Tibial nerve (tissue), 3 donors: ENCODE results near the gene TBC1D1.

ENCODE experiments used
- CTCF ChIP-seq, 5 experiments: fragments of 200-600 bp in 3 of 5; fragments of 450-650 bp in 2 of 5; sonication (generic) in 3 of 5; IDR thresholded peaks; one replicate each; pipeline ENCODE4 v1.5.1; 2016 to 2019; ENCODE audit warnings: antibody characterized with exemption in 5 of 5, mild to moderate bottlenecking in 3 of 5, moderate library complexity in 2 of 5
- POLR2A ChIP-seq, 2 donors: fragments of 450-650 bp; IDR thresholded peaks; one replicate each; pipeline ENCODE4 v1.6.1; 2017; ENCODE audit warnings: antibody characterized with exemption in 2 of 2, mild to moderate bottlenecking in 2 of 2, moderate library complexity in 2 of 2

GRCh38 chr4:38132843-38133662 is 242.2 kb downstream of the TBC1D1 start:
- TF ChIP-seq CTCF (IDR thresholded peaks at IDR 0.05) (no peak), POLR2A (IDR thresholded peaks at IDR 0.05) (no peak)
